GM21390 (cell line): ENCODE measurements around the gene TSPAN4.

Source experiments
- ATAC-seq: cut with Tn5 transposase; IDR thresholded peaks from one replicate; pipeline ENCODE4 v1.9.1; 2021; ENCODE audit not compliant: unreplicated experiment

Gene TSPAN4

GRCh38 chr11:821512-822371 lies 20.9 kb upstream of the TSPAN4 start:
- no peak for ATAC-seq

- no peak for ATAC-seq
Observed at GRCh38 chr11:823441-824291, 19.0 kb upstream of the TSPAN4 start.

GRCh38 chr11:824292-824880 lies 18.3 kb upstream of the TSPAN4 start:
- no peak for ATAC-seq

GRCh38 chr11:824942-825341 lies 17.7 kb upstream of the TSPAN4 start:
- no peak for ATAC-seq

GRCh38 chr11:825366-826226 lies 17.1 kb upstream of the TSPAN4 start:
- ATAC-seq = no peak

- no peak for ATAC-seq
Observed at GRCh38 chr11:826227-826621, 16.4 kb upstream of the TSPAN4 start.

- ATAC-seq = peak; percentile 3
Observed at GRCh38 chr11:826836-827145, 15.9 kb upstream of the TSPAN4 start.

- peak; percentile 37 for ATAC-seq
Observed at GRCh38 chr11:827146-827896, 15.3 kb upstream of the TSPAN4 start.

- ATAC-seq = no peak
Observed at GRCh38 chr11:827897-828192, 14.8 kb upstream of the TSPAN4 start, which contains the start of gene CRACR2B. Gene CRACR2B, plus strand, starts transcription at chr11:827919. Its CDS starts 689 bp downstream, at chr11:828608.

GRCh38 chr11:828506-829175 lies 14.0 kb upstream of the TSPAN4 start:
- ATAC-seq = no peak

GRCh38 chr11:829176-829846 lies 13.3 kb upstream of the TSPAN4 start:
- no peak for ATAC-seq

GRCh38 chr11:829847-830294 lies 12.8 kb upstream of the TSPAN4 start:
- no peak for ATAC-seq

- ATAC-seq = no peak
Observed at GRCh38 chr11:830295-831117, 12.1 kb upstream of the TSPAN4 start.

- ATAC-seq = no peak
Observed at GRCh38 chr11:831118-831864, 11.4 kb upstream of the TSPAN4 start.

GRCh38 chr11:831961-832528 lies 10.6 kb upstream of the TSPAN4 start:
- ATAC-seq = no peak

GRCh38 chr11:832529-833113 lies 10.0 kb upstream of the TSPAN4 start, which contains the start of gene CD151:
Gene CD151, plus strand, starts transcription at chr11:832952. Its CDS starts 3,118 bp downstream, at chr11:836070.
- ATAC-seq = no peak
